ENCODE measurements around the gene ZNF296.

ZNF296 gene

GRCh38 chr19:45079063-45079910, 3.0 kb upstream of the ZNF296 start, which contains the start of gene GEMIN7:
GEMIN7 (plus strand) TSS chr19:45079260; CDS start chr19:45090115, 10,855 bp downstream.
- DNase-seq (ENCODE audit: low read depth), result no peak
- no peak for TF ChIP-seq CTCF (IDR thresholded peaks at IDR 0.05; ENCODE audit: control insufficient read depth, insufficient read depth, low read depth, low read length, missing control alignments)
- peak within 1 kb of the TSS; percentile 72 for H3K4me3 ChIP-seq (ENCODE audit: control insufficient read depth, low read depth, low read length)

- peak overlapping the region; percentile 72 for H3K4me3 ChIP-seq (ENCODE audit: control insufficient read depth, low read depth, low read length)
- no peak for DNase-seq (ENCODE audit: low read depth)
- TF ChIP-seq CTCF (IDR thresholded peaks at IDR 0.05; ENCODE audit: control insufficient read depth, insufficient read depth, low read depth, low read length, missing control alignments), result no peak
Observed at GRCh38 chr19:45078390-45079062, 2.2 kb upstream of the ZNF296 start.

- H3K4me3 ChIP-seq (ENCODE audit: control insufficient read depth, low read depth, low read length), result no peak overlapping the region
- DNase-seq (ENCODE audit: low read depth), result no peak
- TF ChIP-seq CTCF (IDR thresholded peaks at IDR 0.05; ENCODE audit: control insufficient read depth, insufficient read depth, low read depth, low read length, missing control alignments), result no peak
Observed at GRCh38 chr19:45076851-45077730, 813 bp upstream of the ZNF296 start.

GRCh38 chr19:45075301-45076028, 813 bp downstream of the ZNF296 start:
- peak overlapping the region; percentile 15 for H3K4me3 ChIP-seq (ENCODE audit: control insufficient read depth, low read depth, low read length)
- no peak for DNase-seq (ENCODE audit: low read depth)
- TF ChIP-seq CTCF (IDR thresholded peaks at IDR 0.05; ENCODE audit: control insufficient read depth, insufficient read depth, low read depth, low read length, missing control alignments), result no peak

GRCh38 chr19:45074744-45075300, 1.5 kb downstream of the ZNF296 start:
- no peak for DNase-seq (ENCODE audit: low read depth)
- TF ChIP-seq CTCF (IDR thresholded peaks at IDR 0.05; ENCODE audit: control insufficient read depth, insufficient read depth, low read depth, low read length, missing control alignments), result no peak
- H3K4me3 ChIP-seq (ENCODE audit: control insufficient read depth, low read depth, low read length), result no peak overlapping the region
